Cardiac fibroblast (primary cell): ENCODE data around the gene ARHGAP26.

Experiments
- DNase-seq, 2 donors: peaks; one replicate each; pipeline versions ENCODE4 v3.0.0 to v3.0.0-alpha.2; 2010; ENCODE audit warnings: low read depth in 2 of 2
- H3K4me3 ChIP-seq, 2 donors: replicated peaks in 1 of 2; 1 replicate in 1 of 2; 2 replicates in 1 of 2; pipeline ENCODE4 v1.5.1; 2011; ENCODE audit warnings: low read depth in 2 of 2, low read length in 2 of 2, mild to moderate bottlenecking in 2 of 2, moderate library complexity in 1 of 2
- TF ChIP-seq, protein P1 (sequence below): IDR thresholded peaks from one replicate; pipeline ENCODE4 v1.5.1; 2011; ENCODE audit warnings: low read depth, mild to moderate bottlenecking, low read length, inconsistent platforms

ARHGAP26 gene

DNA sequence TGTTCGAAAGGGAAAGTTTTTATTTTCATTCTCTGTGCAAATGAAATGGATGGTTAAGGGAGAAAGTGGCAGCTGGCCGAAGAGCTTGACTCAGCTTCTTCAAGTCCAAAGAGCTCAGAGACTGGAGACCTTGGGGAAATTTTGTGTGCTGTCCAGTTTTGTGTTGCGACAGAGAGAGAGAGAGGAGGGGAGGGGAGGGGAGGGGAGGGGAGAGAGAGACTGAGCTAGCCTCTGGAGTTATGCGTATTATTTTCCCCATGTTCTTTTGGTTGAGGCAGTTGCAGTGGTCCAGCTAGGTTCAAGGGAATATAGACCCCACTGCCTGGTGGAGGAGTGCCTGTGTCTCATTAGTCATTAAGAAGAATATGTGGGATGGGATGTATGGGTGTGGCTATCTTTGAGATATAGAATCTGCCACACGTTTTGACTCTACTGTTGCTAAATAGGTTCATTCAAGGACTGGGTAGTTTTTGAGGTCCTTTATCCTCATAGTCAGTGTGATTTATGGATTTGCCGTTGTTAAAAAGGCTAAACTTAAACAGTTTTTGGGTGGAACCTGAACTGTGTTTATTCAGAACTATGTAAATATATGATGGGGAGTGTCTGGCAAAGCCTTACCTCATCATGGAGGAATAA is 69.7 kb downstream of the ARHGAP26 start:
- TF ChIP-seq, protein P1, sequence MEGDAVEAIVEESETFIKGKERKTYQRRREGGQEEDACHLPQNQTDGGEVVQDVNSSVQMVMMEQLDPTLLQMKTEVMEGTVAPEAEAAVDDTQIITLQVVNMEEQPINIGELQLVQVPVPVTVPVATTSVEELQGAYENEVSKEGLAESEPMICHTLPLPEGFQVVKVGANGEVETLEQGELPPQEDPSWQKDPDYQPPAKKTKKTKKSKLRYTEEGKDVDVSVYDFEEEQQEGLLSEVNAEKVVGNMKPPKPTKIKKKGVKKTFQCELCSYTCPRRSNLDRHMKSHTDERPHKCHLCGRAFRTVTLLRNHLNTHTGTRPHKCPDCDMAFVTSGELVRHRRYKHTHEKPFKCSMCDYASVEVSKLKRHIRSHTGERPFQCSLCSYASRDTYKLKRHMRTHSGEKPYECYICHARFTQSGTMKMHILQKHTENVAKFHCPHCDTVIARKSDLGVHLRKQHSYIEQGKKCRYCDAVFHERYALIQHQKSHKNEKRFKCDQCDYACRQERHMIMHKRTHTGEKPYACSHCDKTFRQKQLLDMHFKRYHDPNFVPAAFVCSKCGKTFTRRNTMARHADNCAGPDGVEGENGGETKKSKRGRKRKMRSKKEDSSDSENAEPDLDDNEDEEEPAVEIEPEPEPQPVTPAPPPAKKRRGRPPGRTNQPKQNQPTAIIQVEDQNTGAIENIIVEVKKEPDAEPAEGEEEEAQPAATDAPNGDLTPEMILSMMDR = no peak
- peak; percentile 87 to 88 for DNase-seq

DNA sequence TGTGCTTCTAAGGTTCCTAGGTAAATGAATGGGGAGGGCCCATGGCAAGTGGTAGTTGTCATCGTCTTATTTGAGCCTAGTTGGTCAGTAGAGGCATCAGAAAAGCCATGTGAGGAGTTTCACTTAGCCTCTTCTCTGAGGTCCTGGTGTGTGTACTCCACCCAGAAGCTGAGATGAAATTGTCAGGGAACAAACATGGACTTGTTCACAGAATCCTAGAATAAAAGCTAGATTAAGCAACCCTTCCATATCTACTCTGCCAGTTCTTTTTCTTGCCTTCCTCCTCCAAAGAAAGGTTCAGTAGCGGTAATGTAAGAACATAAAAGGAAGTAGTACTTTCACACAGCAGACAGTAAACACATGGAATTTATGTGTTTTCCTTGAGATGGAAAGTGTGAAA is 70.4 kb downstream of the ARHGAP26 start:
- TF ChIP-seq, protein P1 = no peak
- no peak for DNase-seq
- no peak overlapping the region for H3K4me3 ChIP-seq

More for the DNA sequence above, 69.7 kb downstream of the ARHGAP26 start:
- peak overlapping the region in 1 of 2 donors; percentile 15 for H3K4me3 ChIP-seq

DNA sequence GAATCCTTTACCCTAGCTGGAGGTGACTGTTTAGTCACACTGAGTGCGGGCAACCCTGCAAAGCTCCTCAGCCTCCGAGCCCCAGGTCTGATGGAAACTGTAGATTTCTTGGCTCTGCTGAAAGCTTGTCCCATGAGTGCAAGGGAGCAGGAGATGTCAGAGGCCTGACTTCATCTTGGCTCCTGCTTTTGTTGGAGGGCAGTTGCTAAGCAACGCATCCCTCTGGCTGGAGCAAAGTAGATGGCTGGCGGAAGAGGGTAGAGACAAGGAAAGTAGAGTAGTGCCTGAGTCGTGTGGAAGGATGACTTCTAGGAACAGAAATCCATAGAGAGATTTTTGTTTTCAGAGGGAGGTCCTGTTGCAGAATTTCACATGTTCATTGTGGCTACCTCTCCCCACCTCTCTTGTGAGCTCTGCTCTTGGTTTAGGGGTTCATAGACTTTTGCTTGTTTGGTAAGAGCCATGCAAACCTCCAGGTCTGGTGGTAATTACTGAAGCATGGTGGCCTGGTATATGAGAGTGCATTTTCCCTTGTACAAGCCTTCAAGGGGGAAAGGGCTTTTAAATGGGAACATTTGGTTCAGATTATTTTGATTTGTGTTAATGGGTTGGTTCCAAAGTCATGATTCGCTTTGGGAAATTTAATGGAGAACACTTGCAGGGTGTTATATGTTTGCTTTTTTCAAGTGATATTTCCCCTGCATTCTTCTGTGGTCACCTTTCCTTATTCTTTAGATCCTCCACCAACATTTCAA is 71.5 kb downstream of the ARHGAP26 start:
- no peak overlapping the region for H3K4me3 ChIP-seq
- peak; percentile 78 to 83 for DNase-seq
- TF ChIP-seq, protein P1 = no peak

DNA sequence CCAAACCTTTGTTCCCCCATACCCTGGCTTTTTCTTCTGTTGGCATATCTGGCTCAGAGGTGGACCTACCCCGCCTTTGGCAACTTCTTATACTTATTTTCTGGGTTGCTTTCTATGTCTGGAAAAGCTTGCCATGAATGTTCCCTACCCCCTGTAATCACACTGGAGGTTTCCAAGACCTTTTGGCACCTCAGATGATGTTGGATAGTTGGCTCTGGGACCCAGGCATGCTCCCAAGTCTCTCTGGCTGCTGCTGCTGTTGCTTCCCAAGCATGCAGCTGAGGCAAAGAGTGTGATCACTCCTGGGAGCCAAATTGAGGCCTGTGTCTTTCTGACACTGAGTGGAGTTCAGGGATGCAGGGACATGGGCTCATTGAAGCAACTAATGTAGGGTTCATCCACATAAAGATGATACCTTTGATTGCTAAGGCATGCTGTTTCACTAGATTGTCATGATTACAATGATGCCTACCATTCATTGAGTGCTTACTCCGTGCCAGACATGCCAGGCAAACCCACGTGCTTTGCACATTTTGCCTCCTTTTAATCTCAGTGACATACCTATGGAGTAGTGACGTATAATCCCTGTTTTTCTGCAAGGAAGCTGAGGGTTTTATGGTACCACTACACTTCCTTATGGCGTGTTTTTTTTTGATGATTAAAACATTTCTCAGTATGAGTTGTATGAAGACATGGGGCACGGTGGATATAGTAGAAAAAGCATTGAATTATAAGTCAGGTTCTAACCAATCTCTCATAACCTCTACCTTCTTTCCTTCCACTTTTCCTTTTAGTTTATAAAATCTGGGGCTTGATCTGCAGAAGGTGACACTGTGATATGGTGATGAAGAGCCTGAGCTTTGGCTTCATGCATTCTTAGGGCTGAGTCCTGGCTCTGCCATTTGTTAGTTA is 73.1 kb downstream of the ARHGAP26 start:
- no peak for DNase-seq
- H3K4me3 ChIP-seq = no peak overlapping the region
- TF ChIP-seq, protein P1 = no peak

DNA sequence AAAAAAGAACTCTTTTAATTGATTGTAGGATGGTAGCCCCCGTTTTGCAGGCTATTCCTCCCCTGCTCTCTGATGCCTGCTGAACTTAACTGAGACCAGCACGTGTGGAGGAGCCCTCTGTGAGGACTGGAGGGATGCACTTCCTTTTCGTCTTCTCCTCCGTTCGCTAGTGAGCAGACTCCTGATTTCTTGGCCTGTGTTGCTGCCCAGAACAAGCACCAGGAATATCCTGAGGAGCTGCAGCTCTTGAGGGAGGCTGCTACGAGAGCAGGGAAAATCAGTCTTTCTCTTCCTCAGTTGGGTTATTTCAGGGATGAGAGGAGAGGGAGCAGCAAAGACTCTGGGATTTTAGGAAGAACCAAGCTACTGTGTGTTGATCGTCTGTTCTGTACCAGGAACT is 74.7 kb downstream of the ARHGAP26 start:
- DNase-seq = no peak
- TF ChIP-seq, protein P1 = no peak
- no peak overlapping the region for H3K4me3 ChIP-seq

DNA sequence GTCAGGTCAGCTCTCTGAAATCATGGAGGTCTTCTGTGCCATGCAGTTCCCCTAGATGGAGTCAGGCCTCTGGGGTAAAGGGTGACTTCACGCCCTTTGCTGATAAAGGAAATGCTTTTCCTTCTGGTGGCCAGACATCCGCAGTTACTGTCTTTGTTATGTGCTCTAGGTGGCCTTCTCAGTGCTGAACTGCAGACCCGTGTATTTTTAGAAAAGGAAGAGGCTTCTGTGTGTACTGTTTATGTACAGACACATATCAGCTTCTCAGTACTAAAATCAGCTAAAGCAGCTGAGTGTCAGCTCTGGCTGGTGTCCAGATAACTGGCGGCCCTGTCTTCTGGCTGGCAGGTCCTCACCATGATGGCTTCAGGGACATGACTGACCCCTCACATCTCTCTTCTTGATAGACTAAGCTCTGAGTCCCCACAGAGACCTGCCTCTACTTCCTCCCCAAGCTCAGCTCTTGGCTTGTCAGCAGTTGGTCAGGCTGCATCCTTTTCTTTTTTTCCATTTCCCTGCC is 75.3 kb downstream of the ARHGAP26 start:
- no peak overlapping the region for H3K4me3 ChIP-seq
- DNase-seq = no peak
- TF ChIP-seq, protein P1 = no peak
